Activated T-helper 2 cell treated with anti-CD3 and anti-CD28 coated beads, Interferon-gamma antibody, Interleukin-2, Interleukin-4, amounts not matched to agents 10 μg/mL and 5 μg/mL and 100 μg/mL, durations not matched to agents 14 hours and 24 hours and 36 hours (primary cell): ENCODE results near the gene NBEA. TPM values are rescaled to one million over a fixed set of nuclear protein-coding genes. Genes with fewer than 3 reads are reported as not detected.
"Not testable (repeated sequence)": the region's sequence is repeated elsewhere in the genome, so short reads cannot be mapped to it uniquely, and the experiment has no call there.

Experiments
- DNase-seq: peaks from one replicate; pipeline ENCODE4 v3.0.0; 2021; ENCODE audit warnings: low spot score
- H3K27ac Mint-ChIP-seq: one replicate; pipeline ENCODE4 v1.8.0; 2021; ENCODE audit warnings: mixed read lengths
- H3K27me3 Mint-ChIP-seq: one replicate; pipeline ENCODE4 v1.8.0; 2021; ENCODE audit warnings: low read depth, mixed read lengths
- H3K36me3 Mint-ChIP-seq: one replicate; pipeline ENCODE4 v1.8.0; 2021; ENCODE audit warnings: low read depth, mixed read lengths
- H3K4me1 Mint-ChIP-seq: one replicate; pipeline ENCODE4 v1.8.0; 2021; ENCODE audit warnings: low read depth, mixed read lengths
- H3K4me3 Mint-ChIP-seq: one replicate; pipeline ENCODE4 v1.8.0; 2021; ENCODE audit warnings: low read depth, mild to moderate bottlenecking, moderate library complexity, mixed read lengths
- H3K9me3 Mint-ChIP-seq: one replicate; pipeline ENCODE4 v1.8.0; 2021; ENCODE audit warnings: mixed read lengths
- intact Hi-C: fragments of 100-400 bp; cut with micrococcal nuclease; formaldehyde crosslinking; loops from one replicate; pipeline ENCODE4 v1.15.1; 2023
- total RNA-seq: library from RNA; stranded (reverse); gene quantifications from 2 replicates; pipeline ENCODE4 v1.2.3, GENCODE V29; 2022

NBEA gene
- total RNA-seq, 1 donor from 2014 or later = 0.14 TPM

- no peaks in the 10 kb centered on the region for H3K27me3 Mint-ChIP-seq
- peaks cover 19% of the 10 kb centered on the region for H3K9me3 Mint-ChIP-seq
- intact Hi-C loops = no loop called here
- H3K27ac Mint-ChIP-seq = no peak overlapping the region
- H3K4me1 Mint-ChIP-seq = no peaks in the 10 kb centered on the region
- H3K36me3 Mint-ChIP-seq = no peaks in the 10 kb centered on the region
- DNase-seq = no peak
- no peak overlapping the region for H3K4me3 Mint-ChIP-seq
Observed at GRCh38 chr13:34967851-34968562, 25.9 kb downstream of the NBEA start.

DNA sequence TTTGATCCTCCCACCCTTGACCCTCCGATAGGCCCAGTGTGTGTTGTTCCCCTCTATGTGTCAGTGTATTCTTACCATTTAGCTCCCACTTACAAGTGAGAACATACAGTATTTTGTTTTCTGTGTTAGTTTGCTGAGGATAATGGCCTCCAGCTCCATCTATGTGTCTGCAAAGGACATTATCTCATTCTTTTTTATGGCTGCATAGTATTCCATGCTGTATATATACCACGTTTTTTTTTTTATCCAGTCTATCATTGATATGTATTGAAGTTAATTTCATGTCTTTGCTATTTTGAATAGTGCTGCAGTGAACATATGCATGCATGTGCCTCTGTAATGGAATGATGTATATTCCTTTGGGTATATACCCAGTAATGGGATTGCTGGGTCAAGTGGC is 27.5 kb downstream of the NBEA start:
- H3K27ac Mint-ChIP-seq, H3K27me3 Mint-ChIP-seq, DNase-seq, H3K4me1 Mint-ChIP-seq, H3K36me3 Mint-ChIP-seq, intact Hi-C loops, H3K4me3 Mint-ChIP-seq: not testable (repeated sequence)
- H3K9me3 Mint-ChIP-seq = peaks cover 22% of the 10 kb centered on the region

- H3K36me3 Mint-ChIP-seq = no peaks in the 10 kb centered on the region
- no peak for DNase-seq
- H3K4me1 Mint-ChIP-seq = peaks cover 3% of the 10 kb centered on the region
- H3K27me3 Mint-ChIP-seq = no peaks in the 10 kb centered on the region
- no peak overlapping the region for H3K4me3 Mint-ChIP-seq
- H3K27ac Mint-ChIP-seq = no peak overlapping the region
- peaks cover 32% of the 10 kb centered on the region for H3K9me3 Mint-ChIP-seq
- intact Hi-C loops = no loop called here
Observed at GRCh38 chr13:34970961-34971360, 28.9 kb downstream of the NBEA start.

DNA sequence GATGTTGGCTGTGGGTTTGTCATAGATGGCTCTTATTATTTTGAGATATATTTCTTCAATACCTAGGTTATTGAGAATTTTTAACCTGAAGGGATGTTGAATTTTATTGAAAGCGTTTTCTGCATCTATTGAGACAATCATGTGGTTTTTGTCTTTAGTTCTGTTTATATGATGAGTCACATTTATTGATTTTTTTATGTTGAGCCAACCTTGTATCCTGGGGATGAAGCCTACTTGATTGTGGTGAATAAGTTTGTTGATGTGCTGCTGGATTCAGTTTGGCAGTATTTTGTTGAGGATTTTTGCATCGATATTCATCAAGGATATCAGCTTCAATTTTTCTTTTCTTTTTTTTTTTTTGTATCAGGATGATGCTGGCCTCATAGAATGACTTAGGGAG is 29.4 kb downstream of the NBEA start:
- no peaks in the 10 kb centered on the region for H3K27me3 Mint-ChIP-seq
- H3K27ac Mint-ChIP-seq = no peak overlapping the region
- peaks cover 34% of the 10 kb centered on the region for H3K9me3 Mint-ChIP-seq
- no peaks in the 10 kb centered on the region for H3K36me3 Mint-ChIP-seq
- intact Hi-C loops = no loop called here
- H3K4me3 Mint-ChIP-seq = no peak overlapping the region
- peaks cover 3% of the 10 kb centered on the region for H3K4me1 Mint-ChIP-seq
- no peak for DNase-seq

- H3K27me3 Mint-ChIP-seq, H3K27ac Mint-ChIP-seq, DNase-seq, H3K4me3 Mint-ChIP-seq, intact Hi-C loops, H3K36me3 Mint-ChIP-seq, H3K4me1 Mint-ChIP-seq: not testable (repeated sequence)
- peaks cover 13% of the 10 kb centered on the region for H3K9me3 Mint-ChIP-seq
Observed at GRCh38 chr13:34985199-34985598, 43.1 kb downstream of the NBEA start.

DNA sequence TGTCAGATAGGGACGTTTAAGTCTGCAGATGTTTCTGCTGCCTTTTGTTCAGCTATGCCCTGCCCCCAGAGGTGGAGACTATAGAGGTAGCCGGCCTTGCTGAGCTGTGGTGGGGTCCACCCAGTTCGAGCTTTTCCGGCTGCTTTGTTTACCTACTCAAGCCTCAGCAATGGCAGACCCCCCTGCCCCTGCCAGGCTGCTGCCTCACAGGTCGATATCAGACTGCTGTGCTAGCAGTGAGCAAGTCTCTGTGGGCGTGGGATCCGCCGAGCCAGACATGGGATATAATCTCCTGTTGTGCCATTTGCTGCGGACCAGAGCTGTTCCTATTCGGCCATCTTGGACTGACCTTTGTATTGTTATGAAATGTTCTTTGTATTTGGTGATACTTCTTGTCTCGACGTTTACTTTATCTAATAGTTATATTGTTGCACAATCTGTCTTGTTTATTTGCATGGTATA is 46.3 kb downstream of the NBEA start:
- DNase-seq = no peak
- no peak overlapping the region for H3K27ac Mint-ChIP-seq
- H3K36me3 Mint-ChIP-seq = no peaks in the 10 kb centered on the region
- peaks cover 29% of the 10 kb centered on the region for H3K9me3 Mint-ChIP-seq
- H3K4me1 Mint-ChIP-seq = no peaks in the 10 kb centered on the region
- intact Hi-C loops = no loop called here
- H3K27me3 Mint-ChIP-seq = no peaks in the 10 kb centered on the region
- no peak overlapping the region for H3K4me3 Mint-ChIP-seq

- peaks cover 29% of the 10 kb centered on the region for H3K9me3 Mint-ChIP-seq
- H3K36me3 Mint-ChIP-seq = no peaks in the 10 kb centered on the region
- H3K4me3 Mint-ChIP-seq = no peak overlapping the region
- no peak overlapping the region for H3K27ac Mint-ChIP-seq
- H3K27me3 Mint-ChIP-seq = no peaks in the 10 kb centered on the region
- DNase-seq = no peak
- H3K4me1 Mint-ChIP-seq = no peaks in the 10 kb centered on the region
- intact Hi-C loops = no loop called here
Observed at GRCh38 chr13:34990399-34991214, 48.5 kb downstream of the NBEA start.

DNA sequence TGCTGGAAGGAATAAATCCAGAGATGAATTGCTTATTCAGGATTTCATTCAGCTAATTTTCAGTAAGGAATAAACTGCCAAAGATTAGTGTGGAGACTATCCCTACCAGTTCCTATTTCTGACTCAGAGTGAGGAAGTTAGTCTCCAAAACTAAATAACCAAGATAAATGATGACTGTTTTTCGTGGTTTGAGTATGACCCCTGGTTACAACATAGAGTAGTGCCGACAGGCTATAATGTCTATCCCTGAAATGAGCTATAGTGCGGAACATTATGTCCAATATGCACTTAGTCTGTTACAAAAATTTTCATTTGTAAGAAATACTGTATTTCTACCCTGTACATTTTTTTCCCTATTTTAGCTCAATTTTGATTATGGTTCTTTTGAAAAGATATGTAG is 51.4 kb downstream of the NBEA start:
- Mint-ChIP-seq H3K4me1 (no peaks in the 10 kb centered on the region), H3K4me3 (no peak overlapping the region), H3K36me3 (no peaks in the 10 kb centered on the region), H3K9me3 (peaks cover 32% of the 10 kb centered on the region), H3K27ac (no peak overlapping the region), H3K27me3 (no peaks in the 10 kb centered on the region)
- intact Hi-C loops = no loop called here
- no peak for DNase-seq

- intact Hi-C loops, H3K36me3 Mint-ChIP-seq, H3K4me1 Mint-ChIP-seq, H3K27me3 Mint-ChIP-seq, H3K27ac Mint-ChIP-seq, H3K4me3 Mint-ChIP-seq, DNase-seq, H3K9me3 Mint-ChIP-seq: not testable (repeated sequence)
Observed at GRCh38 chr13:35003734-35004133, 61.7 kb downstream of the NBEA start.

- no peaks in the 10 kb centered on the region for H3K9me3 Mint-ChIP-seq
- no peak for DNase-seq
- intact Hi-C loops = no loop called here
- H3K27me3 Mint-ChIP-seq = no peaks in the 10 kb centered on the region
- no peaks in the 10 kb centered on the region for H3K4me1 Mint-ChIP-seq
- H3K27ac Mint-ChIP-seq = no peak overlapping the region
- no peaks in the 10 kb centered on the region for H3K36me3 Mint-ChIP-seq
- no peak overlapping the region for H3K4me3 Mint-ChIP-seq
Observed at GRCh38 chr13:35005051-35005450, 63.0 kb downstream of the NBEA start.

GRCh38 chr13:35014606-35015213 is 72.6 kb downstream of the NBEA start:
- no peaks in the 10 kb centered on the region for H3K4me1 Mint-ChIP-seq
- no peaks in the 10 kb centered on the region for H3K36me3 Mint-ChIP-seq
- intact Hi-C loops = no loop called here
- no peaks in the 10 kb centered on the region for H3K27me3 Mint-ChIP-seq
- H3K27ac Mint-ChIP-seq = no peak overlapping the region
- DNase-seq = no peak
- H3K9me3 Mint-ChIP-seq = no peaks in the 10 kb centered on the region
- no peak overlapping the region for H3K4me3 Mint-ChIP-seq

- Mint-ChIP-seq H3K36me3 (no peaks in the 10 kb centered on the region), H3K4me3 (no peak overlapping the region), H3K4me1 (no peaks in the 10 kb centered on the region), H3K27me3 (no peaks in the 10 kb centered on the region), H3K27ac (no peak overlapping the region), H3K9me3 (no peaks in the 10 kb centered on the region)
- intact Hi-C loops = no loop called here
- no peak for DNase-seq
Observed at GRCh38 chr13:35016362-35017112, 74.5 kb downstream of the NBEA start.
